GM11168 (cell line): ENCODE data around the gene HEBP1.

Experiments used
- in situ Hi-C: fragments of 300-500 bp; cut with MboI; formaldehyde crosslinking; loops from one replicate; pipeline ENCODE4 v1.12.0; 2022; ENCODE audit warnings: low sequenced_read_pairs; ENCODE audit not compliant: unreplicated experiment

The HEBP1 gene

GRCh38 chr12:13024531-13024916, 24.5 kb upstream of the HEBP1 start:
- in situ Hi-C loops: no loop called here

GRCh38 chr12:13023811-13024530, 23.9 kb upstream of the HEBP1 start:
- in situ Hi-C loops: no loop called here

DNA sequence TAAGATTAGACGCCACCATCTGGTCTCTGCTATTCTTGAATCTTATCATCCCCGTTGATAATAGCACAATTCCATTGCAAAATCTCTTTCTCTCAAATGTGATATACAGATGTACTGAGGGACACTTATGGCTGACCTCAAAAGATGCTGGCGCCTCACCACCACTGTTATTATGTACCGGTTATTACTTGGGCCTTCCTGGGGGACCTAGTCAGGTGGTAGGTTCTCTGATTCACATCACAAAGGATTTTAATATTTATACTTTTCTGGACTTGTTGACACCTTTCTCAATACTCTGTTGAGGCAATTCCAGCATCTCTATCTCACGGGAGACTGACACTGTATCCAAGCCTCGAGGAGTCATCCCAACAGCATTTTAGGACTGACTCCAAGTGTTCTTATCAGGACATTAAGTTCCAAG, 22.8 kb upstream of the HEBP1 start:
- in situ Hi-C loops: no loop called here

GRCh38 chr12:13011098-13011497, 11.0 kb upstream of the HEBP1 start:
- in situ Hi-C loops: no loop called here

DNA sequence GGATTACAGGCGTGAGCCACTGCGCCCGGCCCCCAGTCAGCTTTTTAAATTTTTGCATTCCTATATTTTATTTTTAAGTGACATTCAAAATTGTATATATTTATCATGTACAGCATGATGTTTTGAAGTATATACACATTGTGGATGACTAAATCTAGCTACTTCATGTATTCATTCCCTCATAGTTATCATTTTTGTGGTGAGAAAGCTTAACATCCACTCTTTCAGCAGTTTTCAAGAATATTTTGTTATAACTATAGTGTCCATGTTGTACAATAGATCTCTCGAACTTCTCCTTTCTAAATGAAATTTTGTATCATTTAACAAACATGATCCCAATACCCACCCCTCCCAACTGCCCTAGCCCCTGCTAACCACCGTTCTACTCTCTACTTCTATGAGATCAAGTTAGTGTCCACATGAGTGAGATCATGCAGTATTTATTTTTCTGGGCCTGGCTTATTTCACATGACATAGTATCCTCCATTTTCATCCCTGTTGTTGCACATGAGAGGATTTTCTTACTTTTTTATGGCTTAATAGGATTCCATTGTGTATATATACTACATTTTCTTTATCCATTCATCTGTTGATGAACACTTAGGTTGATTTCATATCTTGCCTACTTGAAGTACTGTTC, 8.8 kb upstream of the HEBP1 start:
- in situ Hi-C loops: no loop called here

DNA sequence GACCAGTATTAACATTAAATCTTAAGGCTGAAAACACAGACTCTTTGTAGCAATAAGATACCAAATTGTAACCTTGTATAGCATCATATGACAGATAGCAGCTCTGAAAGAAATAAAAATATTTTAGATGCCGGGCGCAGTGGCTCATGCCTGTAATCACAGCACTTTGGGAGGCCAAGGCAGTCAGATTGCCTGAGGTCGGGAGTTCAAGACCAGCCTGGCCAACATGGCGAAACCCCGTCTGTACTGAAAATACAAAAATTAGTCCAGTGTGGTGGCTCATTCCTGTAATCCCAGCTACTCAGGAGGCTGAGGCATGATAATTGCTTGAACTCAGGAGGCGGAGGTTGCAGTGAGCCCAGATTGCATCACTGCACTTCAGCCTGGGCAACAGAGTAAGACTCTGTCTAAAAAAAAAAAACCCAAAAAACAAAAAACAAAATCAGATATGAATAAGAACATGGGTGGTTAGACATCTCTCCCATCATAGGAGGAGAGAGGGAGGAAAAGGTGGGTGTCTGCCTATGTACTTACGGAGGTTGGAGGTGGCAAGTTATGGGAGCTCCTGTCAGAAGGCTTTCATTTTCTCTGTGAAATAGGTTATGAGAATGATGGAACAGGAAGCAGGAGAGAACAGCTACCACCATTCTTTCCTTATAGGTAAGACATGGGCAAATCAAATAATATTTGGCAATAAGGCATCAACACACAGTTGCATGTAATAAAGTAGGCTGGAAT, 7.6 kb upstream of the HEBP1 start:
- in situ Hi-C loops: no loop called here

DNA sequence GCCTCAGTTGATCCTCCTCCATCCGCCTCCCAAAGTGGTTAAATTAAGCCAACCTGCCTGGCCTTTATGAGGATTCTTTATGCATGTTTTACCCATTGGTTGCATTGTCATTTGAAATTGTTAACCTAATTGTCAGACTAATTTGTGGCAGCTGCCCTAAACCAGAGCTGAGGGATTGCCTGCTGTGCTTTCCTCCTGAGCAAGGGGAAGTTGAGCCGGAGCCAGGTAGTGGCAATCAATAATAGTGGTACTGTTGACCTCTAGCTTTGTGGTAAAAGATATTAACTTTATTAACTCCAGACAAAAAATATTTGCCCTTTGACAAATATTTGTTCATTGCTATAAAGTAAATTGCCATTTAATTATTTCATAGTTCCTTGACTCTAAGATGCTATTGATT, 5.6 kb upstream of the HEBP1 start:
- in situ Hi-C loops: no loop called here

- in situ Hi-C loops: no loop called here
These were observed 4.9 kb upstream of the HEBP1 start for GRCh38 chr12:13004986-13005385.

GRCh38 chr12:13004361-13004760, 4.3 kb upstream of the HEBP1 start:
- in situ Hi-C loops: no loop called here

GRCh38 chr12:13002301-13003097, 2.4 kb upstream of the HEBP1 start:
- in situ Hi-C loops: no loop called here

DNA sequence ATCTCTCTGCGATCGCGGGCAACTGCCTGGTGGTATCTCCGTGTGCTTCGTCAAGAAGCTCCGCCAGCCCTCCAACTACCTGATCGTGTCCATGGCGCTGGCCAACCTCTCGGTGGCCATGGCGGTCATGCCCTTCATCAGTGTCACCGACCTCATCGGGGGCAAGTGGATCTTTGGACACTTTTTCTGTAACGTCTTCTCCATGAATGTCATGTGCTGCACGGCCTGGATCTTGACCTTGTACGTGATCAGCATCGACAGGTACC, 1.6 kb upstream of the HEBP1 start:
- in situ Hi-C loops: no loop called here

DNA sequence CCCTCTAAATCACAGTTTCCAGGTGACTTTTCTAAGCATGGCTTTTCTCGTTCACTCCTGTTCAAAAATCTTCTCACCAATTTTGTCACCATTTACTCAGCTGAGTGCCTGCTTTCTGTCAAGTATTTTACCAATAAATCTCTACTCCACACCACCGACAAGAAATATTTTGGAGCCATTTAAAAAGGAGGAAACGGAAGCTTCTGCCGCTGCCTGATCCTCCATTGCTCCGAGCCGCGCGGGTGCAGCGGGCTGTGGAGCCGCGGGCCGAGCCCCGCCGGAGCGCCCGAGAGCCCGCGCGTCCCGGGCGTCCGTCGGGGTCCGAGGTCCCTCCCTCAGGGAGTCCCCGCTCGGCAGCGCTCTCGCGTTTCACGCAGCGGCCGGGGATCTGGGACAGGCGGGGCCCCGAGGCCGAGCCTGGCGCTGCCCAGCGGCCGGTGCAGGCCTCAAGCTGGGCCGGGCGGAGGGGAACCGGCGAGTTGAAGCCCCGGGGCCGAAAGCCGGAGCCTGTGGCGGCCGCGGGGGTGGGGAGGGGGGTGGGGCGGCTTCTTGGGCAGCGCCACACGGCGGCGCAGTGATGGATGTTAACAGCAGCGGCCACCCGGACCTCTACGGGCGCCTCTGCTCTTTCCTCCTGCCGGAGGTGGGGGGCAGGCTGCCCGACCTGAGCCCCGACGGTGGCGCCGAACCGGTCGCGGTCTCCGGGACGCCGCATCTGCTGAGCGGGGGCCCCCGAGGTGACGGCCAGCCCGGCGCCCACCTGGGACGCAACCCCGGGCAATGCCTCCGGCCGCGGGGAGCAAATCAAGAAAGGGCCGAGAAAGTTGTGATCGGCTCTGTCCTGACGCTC, 1.1 kb upstream of the HEBP1 start:
- in situ Hi-C loops: no loop called here

GRCh38 chr12:13000616-13000924, 505 bp upstream of the HEBP1 start:
- in situ Hi-C loops: no loop called here

GRCh38 chr12:12999271-12999958, 650 bp downstream of the HEBP1 start:
- in situ Hi-C loops: no loop called here

- in situ Hi-C loops: no loop called here
These were observed 1.8 kb downstream of the HEBP1 start for GRCh38 chr12:12998248-12998647.

DNA sequence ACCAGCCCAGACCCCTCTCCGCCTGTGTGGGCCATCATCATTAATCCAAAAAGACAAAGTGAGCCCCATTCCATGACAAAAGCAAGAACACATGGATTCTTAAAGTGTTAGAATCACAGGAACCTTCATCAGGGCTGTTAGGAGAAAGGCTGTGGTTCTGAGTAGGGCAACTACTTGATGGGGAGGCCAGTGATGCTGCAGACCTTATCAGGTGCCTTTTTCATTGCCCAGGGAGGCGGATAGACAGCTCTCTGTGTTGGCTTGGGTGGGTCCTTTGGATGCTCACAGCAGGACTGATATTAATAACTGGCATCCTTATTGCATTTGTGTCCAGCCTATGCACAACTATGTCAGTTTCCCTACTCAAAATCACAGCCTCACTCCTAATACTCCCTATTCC, 2.3 kb downstream of the HEBP1 start:
- in situ Hi-C loops: no loop called here

DNA sequence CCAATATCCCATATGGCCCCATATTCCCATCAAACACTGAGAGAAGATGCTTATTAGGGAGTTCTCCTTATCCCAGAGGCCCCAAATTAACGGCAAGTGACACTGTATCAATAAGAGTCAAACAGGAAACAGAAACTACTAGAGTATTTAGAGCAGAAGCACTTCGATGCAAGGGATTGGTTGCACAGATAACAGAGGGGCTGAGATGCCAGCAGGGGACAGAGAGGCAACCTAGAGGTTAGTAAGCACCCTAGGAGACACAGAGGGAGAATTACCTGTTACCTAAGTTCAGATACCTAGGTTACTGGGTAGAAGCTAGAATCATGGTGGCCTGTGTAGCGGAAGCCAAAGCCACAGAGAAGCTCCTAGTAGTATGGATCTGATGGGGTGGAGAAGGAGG, 2.9 kb downstream of the HEBP1 start:
- in situ Hi-C loops: no loop called here

- in situ Hi-C loops: no loop called here
These were observed 3.9 kb downstream of the HEBP1 start for GRCh38 chr12:12996209-12996608.

GRCh38 chr12:12995088-12995487, 5.0 kb downstream of the HEBP1 start:
- in situ Hi-C loops: no loop called here

DNA sequence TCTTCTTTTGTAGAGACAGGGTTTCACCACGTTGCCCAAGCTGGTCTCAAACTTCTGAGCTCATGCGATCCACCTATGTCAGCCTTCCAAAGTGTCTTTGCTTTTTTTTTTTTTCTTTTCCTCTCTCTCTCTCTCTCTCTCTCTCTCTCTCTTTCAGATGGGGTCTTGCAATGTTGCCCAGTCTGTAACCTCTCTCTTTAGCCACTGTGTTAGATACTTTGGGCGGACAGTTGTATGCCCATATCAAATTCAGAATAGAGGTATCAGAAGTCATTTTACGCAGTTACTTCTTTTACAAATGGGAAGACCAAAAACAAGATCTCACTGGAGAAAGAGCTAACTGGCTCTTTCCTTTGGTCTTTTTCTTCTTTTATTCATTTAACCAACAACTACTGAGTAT, 6.7 kb downstream of the HEBP1 start:
- in situ Hi-C loops: no loop called here
